Activated naive CD4-positive, alpha-beta T cell treated with anti-CD3 and anti-CD28 coated beads, Interleukin-2, amount 50 U/mL, for 24 hours (primary cell): Measurements from ENCODE around the gene CCDC57.

Experiments
- H3K27ac Mint-ChIP-seq: one replicate; pipeline ENCODE4 v1.8.0; 2021; ENCODE audit warnings: mild to moderate bottlenecking, mixed read lengths
- H3K27me3 Mint-ChIP-seq: one replicate; pipeline ENCODE4 v1.8.0; 2021; ENCODE audit warnings: mixed read lengths
- H3K36me3 Mint-ChIP-seq: one replicate; pipeline ENCODE4 v1.8.0; 2021; ENCODE audit warnings: mixed read lengths
- H3K4me1 Mint-ChIP-seq: one replicate; pipeline ENCODE4 v1.8.0; 2021; ENCODE audit warnings: mixed read lengths
- H3K4me3 Mint-ChIP-seq: one replicate; pipeline ENCODE4 v1.8.0; 2021; ENCODE audit warnings: mild to moderate bottlenecking, mixed read lengths
- H3K9me3 Mint-ChIP-seq: one replicate; pipeline ENCODE4 v1.8.0; 2021; ENCODE audit warnings: mixed read lengths

The CCDC57 gene

GRCh38 chr17:82112181-82112913 lies 100.3 kb downstream of the CCDC57 start:
- Mint-ChIP-seq H3K4me3 (no peak overlapping the region), H3K27me3 (no peaks in the 10 kb centered on the region), H3K9me3 (no peaks in the 10 kb centered on the region), H3K4me1 (peaks cover 8% of the 10 kb centered on the region), H3K36me3 (peaks cover 1% of the 10 kb centered on the region), H3K27ac (no peak overlapping the region)

GRCh38 chr17:82110298-82110697 lies 102.3 kb downstream of the CCDC57 start:
- Mint-ChIP-seq H3K4me3 (no peak overlapping the region), H3K9me3 (no peaks in the 10 kb centered on the region), H3K4me1 (peaks cover 22% of the 10 kb centered on the region), H3K27me3 (no peaks in the 10 kb centered on the region), H3K36me3 (peaks cover 1% of the 10 kb centered on the region), H3K27ac (no peak overlapping the region)

GRCh38 chr17:82108961-82109475 lies 103.6 kb downstream of the CCDC57 start:
- Mint-ChIP-seq H3K4me3 (no peak overlapping the region), H3K27me3 (no peaks in the 10 kb centered on the region), H3K4me1 (peaks cover 28% of the 10 kb centered on the region), H3K36me3 (peaks cover 1% of the 10 kb centered on the region), H3K27ac (no peak overlapping the region), H3K9me3 (no peaks in the 10 kb centered on the region)

DNA sequence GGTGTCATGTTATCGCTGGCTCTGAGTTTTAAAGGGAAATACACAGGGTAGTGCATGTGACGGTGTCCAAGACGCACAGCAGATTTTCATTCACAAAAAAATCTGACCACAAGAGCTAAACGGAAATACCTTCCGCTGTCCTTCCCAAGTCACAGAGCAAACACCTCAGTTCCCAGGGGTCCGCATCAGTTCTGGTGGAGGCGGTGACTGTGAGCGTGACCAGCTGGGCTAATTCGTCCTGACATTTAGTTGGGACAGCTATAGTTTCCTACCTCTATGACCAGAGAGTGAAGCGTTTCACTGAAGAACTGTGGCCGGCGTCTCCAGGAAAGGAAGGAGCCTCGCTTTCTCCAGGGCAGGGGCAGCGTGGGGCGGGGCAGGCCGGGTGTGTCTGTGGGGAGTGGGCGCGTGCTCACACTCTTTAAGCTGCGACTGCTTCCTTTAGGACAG lies 104.1 kb downstream of the CCDC57 start:
- Mint-ChIP-seq H3K36me3 (peaks cover 1% of the 10 kb centered on the region), H3K4me1 (peaks cover 29% of the 10 kb centered on the region), H3K4me3 (no peak overlapping the region), H3K9me3 (no peaks in the 10 kb centered on the region), H3K27me3 (no peaks in the 10 kb centered on the region), H3K27ac (no peak overlapping the region)

GRCh38 chr17:82108038-82108437 lies 104.6 kb downstream of the CCDC57 start:
- H3K4me3 Mint-ChIP-seq = peak overlapping the region; percentile 7
- no peak overlapping the region for H3K27ac Mint-ChIP-seq
- H3K27me3 Mint-ChIP-seq = no peaks in the 10 kb centered on the region
- no peaks in the 10 kb centered on the region for H3K9me3 Mint-ChIP-seq
- H3K4me1 Mint-ChIP-seq = peaks cover 29% of the 10 kb centered on the region
- H3K36me3 Mint-ChIP-seq = peaks cover 1% of the 10 kb centered on the region

DNA sequence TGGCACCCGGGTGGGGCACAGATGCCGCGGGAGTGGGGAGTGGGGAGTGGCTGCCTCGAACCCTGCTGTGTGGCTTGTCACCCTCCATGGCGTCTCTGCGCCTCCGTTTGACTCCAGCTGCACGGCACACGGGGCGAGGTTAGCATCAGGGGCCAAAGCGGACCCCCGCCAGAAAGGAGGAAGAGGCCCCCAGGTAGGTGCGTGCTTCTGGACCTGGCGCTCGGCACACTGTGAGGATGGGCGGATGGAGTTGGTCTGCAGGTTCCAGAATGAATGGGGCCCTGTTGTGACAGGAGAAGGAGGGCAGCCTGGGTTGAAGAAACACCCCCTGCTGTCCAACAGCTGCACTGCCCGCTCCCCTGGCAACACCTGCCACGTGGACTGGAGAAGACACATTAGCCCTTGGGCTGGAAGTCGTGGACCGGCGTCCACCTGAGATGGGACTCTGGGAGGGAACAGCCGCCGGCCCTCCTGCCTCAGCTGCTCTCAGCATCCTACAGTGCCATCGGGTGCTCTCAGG lies 105.2 kb downstream of the CCDC57 start:
- H3K36me3 Mint-ChIP-seq = peaks cover 1% of the 10 kb centered on the region
- peak overlapping the region; percentile 7 for H3K4me3 Mint-ChIP-seq
- peaks cover 29% of the 10 kb centered on the region for H3K4me1 Mint-ChIP-seq
- no peaks in the 10 kb centered on the region for H3K27me3 Mint-ChIP-seq
- no peaks in the 10 kb centered on the region for H3K9me3 Mint-ChIP-seq
- no peak overlapping the region for H3K27ac Mint-ChIP-seq

- Mint-ChIP-seq H3K27ac (peak overlapping the region; percentile 96), H3K27me3 (no peaks in the 10 kb centered on the region), H3K4me3 (peak overlapping the region; percentile 91), H3K9me3 (no peaks in the 10 kb centered on the region), H3K4me1 (peaks cover 29% of the 10 kb centered on the region), H3K36me3 (no peaks in the 10 kb centered on the region)
Measured at GRCh38 chr17:82106688-82107305, 105.8 kb downstream of the CCDC57 start.

DNA sequence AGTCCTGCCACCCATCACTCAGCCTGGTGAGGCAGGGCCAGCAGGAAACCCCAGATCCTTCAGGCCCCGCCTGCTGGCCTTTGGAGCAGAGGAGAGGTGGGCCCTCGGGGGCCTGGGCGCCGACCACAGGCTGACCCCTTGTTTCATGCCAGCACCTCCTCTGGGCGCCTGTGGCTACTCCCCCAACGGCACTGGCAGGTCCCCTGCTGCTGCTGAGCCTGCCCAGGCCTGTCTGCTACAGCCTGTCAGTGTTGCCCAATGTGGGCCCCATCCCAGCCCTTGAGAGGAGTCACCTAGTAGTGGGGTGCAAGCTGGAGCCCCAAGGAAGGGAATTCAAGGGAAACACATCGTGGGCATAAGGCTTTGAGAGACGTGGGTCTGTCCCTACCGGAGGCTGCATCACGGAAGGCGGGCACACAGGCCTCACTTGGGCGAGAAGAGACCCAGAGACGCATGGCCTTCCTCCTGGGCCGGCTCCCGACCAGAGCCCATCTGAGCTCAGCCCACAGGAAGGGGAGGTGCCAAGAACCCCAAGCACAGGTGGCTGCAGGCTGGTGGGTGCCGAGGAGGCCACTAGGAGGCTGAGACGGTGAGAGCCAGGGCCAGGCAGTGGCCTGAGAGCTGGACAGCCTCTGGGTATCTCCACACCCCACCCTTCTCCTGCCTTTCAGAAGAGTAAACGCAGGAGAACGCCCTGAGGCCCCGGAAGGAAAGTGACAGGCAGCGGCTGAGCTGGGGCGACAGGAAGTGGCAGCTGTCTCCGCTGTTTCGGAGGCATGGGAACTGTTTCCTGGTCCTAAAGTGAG lies 106.6 kb downstream of the CCDC57 start:
- H3K27ac Mint-ChIP-seq = peak overlapping the region; percentile 96
- peaks cover 29% of the 10 kb centered on the region for H3K4me1 Mint-ChIP-seq
- no peaks in the 10 kb centered on the region for H3K36me3 Mint-ChIP-seq
- peak overlapping the region; percentile 91 for H3K4me3 Mint-ChIP-seq
- no peaks in the 10 kb centered on the region for H3K9me3 Mint-ChIP-seq
- H3K27me3 Mint-ChIP-seq = no peaks in the 10 kb centered on the region

- H3K36me3 Mint-ChIP-seq = no peaks in the 10 kb centered on the region
- no peaks in the 10 kb centered on the region for H3K27me3 Mint-ChIP-seq
- H3K4me1 Mint-ChIP-seq = peaks cover 27% of the 10 kb centered on the region
- no peaks in the 10 kb centered on the region for H3K9me3 Mint-ChIP-seq
- peak overlapping the region; percentile 62 for H3K27ac Mint-ChIP-seq
- H3K4me3 Mint-ChIP-seq = peak overlapping the region; percentile 91
Measured at GRCh38 chr17:82105417-82105881, 107.2 kb downstream of the CCDC57 start.

DNA sequence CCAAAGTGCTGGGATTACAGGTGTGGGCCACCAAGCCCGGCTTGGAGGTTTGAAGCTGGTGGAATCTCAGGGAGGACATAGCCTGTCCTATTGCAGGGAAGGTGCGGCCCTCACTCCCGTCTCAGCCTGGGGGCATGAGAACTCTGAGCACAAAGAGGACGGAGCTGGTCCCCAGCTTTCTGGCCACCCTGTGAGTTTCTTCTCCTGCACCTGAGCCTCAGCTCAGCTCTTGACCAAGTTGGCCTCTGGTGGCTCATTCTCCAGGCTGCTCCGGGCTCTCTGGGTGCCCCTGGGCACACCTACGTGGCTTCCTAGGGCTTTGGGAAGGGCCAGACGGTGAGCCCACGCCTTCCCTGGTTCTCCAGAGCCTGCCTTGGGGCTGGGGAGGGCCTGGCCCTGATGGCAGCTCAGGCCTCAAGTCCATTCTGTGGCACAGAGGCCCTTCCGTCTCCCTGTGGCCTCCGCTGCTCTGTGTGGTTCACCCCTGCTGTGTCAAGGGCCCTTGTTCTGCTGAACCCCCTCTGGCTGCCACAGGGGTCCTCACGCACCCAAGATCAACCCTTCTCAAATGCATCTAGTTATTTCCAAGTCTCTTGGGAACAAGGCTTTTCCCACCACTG lies 107.7 kb downstream of the CCDC57 start:
- Mint-ChIP-seq H3K27me3 (no peaks in the 10 kb centered on the region), H3K4me3 (peak overlapping the region; percentile 91), H3K36me3 (no peaks in the 10 kb centered on the region), H3K9me3 (no peaks in the 10 kb centered on the region), H3K27ac (peak overlapping the region; percentile 62), H3K4me1 (peaks cover 21% of the 10 kb centered on the region)

GRCh38 chr17:82103553-82104451 lies 108.8 kb downstream of the CCDC57 start:
- Mint-ChIP-seq H3K27ac (peak overlapping the region; percentile 76), H3K36me3 (no peaks in the 10 kb centered on the region), H3K4me1 (peaks cover 21% of the 10 kb centered on the region), H3K4me3 (no peak overlapping the region), H3K9me3 (no peaks in the 10 kb centered on the region), H3K27me3 (no peaks in the 10 kb centered on the region)

DNA sequence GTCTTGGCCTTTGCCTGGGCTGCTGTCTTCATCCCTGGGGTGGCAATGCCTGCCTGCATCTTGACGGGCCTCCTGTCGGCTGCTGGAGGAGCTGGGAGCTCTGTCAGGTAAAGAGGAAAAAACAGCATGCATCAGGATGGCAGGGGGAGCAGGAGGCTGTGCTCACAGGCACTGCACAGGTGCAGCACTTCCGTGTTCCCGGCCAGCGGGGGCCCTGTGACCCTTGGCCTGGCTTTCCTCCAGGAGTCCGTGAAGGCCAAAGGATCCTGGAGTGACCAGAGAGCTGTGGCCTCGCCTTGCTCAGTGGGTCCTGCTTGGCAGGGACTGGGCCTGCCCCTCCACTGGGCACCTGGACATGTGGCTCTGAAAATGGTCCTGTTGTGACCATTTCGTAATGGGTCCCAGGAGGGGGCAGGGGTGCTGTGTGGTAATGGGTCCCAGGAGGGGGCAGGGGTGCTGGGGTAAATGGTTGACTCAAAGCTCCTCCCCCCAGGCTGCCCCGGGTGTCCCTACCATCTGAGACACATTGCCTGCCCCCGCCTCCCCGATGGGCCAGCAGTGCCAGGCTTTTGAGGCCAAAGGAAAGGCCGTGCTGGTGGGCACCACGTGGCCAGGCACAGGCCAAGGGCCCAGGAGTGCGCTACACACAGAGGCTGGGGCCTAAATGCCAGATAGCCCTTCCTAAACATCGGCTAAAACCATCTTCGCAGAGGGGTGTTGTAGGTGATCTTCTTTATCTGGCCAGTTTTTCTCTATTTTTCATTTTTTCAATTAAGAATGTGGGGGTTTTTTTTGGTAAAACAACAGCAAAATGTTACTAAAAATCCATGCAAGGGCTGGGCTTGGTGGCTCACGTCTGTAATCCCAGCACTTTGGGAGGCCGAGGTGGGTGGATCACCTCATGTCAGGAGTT lies 110.6 kb downstream of the CCDC57 start:
- Mint-ChIP-seq H3K27ac (no peak overlapping the region), H3K27me3 (no peaks in the 10 kb centered on the region), H3K4me1 (peaks cover 21% of the 10 kb centered on the region), H3K4me3 (peak overlapping the region; percentile 4), H3K9me3 (no peaks in the 10 kb centered on the region), H3K36me3 (no peaks in the 10 kb centered on the region)

- no peaks in the 10 kb centered on the region for H3K36me3 Mint-ChIP-seq
- H3K27me3 Mint-ChIP-seq = no peaks in the 10 kb centered on the region
- no peak overlapping the region for H3K27ac Mint-ChIP-seq
- H3K4me3 Mint-ChIP-seq = peak overlapping the region; percentile 19
- no peaks in the 10 kb centered on the region for H3K9me3 Mint-ChIP-seq
- H3K4me1 Mint-ChIP-seq = peaks cover 19% of the 10 kb centered on the region
Measured at GRCh38 chr17:82101301-82101715, 111.3 kb downstream of the CCDC57 start.
